Inferior parietal cortex (tissue), 1 donor: ENCODE data around the gene PREP.

Experiments used
- DNase-seq: peaks from one replicate; pipeline ENCODE4 v3.0.0-alpha.2; 2016; ENCODE audit errors: extremely low spot score

PREP gene

DNA sequence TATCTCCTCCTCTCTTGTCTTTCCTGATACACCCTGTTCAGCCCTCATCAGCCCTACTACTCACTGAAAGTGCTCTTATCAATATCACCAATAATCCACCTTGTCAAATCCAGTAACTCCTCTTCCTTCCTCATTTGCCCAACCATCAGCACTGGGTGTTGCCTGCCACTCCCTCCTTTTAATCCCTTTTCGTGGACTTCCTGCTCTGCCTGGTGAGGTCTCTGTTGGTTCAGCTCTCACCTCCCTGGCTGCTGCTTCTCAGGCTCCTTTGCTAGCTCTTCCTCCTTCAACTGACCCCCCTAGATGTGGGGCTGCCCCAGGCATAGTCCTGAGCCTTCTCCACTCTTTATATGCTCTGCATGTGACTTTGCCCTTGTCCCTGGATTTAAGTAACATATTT, 92.5 kb downstream of the PREP start:
- no peak for DNase-seq

- no peak for DNase-seq
Observed at GRCh38 chr6:105308840-105309239, 94.0 kb downstream of the PREP start.

GRCh38 chr6:105305521-105305920, 97.4 kb downstream of the PREP start:
- no peak for DNase-seq

GRCh38 chr6:105304825-105305224, 98.1 kb downstream of the PREP start:
- no peak for DNase-seq

DNA sequence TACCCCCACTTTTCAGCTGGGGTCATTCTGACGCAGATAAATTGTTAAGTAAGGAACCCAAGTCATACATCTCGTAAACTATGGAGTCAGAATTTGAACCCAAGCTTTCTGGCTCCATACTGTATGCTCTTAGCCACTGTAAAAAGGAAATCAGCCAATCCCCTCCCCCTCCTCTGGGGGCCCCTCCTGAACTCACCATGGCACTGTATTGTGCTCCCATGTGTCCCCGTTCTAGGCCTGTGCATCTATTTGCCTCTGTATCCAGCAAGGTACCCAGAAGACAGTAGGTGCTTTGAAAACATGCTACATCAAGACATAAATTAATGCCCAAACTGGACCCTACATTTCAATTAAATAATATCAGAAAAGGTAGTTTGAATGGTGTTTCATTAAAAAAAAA, 98.5 kb downstream of the PREP start:
- no peak for DNase-seq

DNA sequence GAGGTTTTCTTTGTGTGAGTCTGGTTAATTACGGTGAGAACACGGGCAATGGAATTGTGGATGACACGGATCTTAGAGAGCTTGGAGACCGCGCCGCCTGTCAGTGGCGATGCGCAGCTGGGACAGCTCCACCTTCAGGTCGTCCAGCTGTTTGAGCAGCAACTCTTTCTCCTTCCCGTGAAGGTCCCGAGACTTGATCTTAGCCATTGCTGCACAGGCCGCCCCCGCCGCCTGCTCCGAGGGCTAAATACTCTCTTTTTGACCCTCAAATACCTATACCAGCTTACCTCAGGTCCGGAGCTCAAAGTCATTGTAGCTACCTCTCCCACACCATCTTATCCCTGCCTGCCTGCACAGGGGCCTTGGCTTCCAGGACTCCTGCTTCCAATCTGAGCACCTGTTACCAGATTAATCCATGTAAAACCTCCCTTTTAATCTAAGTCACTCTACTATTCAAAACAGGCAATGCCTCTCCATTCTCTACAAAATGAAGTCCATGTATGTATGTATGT, 100.2 kb downstream of the PREP start:
- DNase-seq, result no peak

- DNase-seq, result no peak
Observed at GRCh38 chr6:105301756-105302616, 100.9 kb downstream of the PREP start.

DNA sequence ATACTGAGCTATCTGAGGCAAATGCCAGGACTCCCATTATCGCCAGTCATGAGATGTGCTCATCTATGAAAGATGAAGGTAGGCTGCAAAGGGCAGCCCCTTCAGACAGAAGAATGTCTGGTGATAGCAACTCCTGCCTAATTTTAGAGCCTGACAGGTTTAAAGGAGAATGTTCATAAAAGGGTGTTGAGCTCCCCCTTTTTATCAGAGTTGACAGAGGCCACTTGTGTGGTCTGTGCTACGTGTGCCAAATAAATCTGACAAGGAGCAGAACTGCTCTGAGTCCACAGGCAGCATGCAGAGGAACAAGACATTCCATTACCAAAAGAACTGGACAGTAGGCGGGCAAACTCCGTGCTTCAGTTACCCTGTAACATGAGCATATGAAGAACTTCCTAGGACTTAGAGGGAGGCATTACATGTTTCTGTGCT, 101.8 kb downstream of the PREP start:
- no peak for DNase-seq

DNA sequence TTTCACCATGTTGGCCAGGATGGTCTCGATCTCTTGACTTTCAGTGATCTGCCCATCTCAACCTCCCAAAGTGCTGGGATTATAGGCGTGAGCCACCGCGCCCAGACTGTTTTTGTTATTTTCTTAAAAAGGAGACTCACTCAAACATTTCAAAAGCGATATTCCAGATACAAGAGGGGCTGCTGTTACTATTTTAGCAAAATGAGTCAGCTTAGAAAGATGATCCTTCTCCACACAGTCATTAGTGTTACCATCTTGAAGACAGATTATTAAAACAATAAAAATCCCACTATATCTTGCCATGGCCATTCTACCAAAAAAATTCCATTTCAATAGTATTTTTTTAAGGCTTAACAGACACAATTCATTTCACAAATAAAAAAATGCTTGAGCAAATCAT, 102.8 kb downstream of the PREP start:
- DNase-seq, result no peak

DNA sequence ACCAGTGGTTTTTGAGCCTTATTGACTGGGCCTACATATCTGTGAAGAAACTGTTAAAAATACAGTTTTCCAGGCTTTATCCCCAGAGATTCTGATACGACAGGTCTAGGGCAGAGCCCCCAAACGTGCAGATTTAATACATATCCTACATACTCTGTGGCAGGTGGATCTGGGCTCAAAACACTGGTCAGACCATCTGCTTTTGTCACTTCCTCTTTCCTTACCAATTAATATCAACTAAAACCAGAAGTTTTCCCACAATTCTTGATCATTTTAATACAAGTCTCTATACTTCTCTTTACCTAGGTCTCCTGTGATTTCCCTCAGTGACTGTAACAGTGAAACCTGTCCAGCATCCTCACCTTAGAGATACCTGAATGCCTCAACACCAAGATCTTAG, 108.8 kb downstream of the PREP start:
- no peak for DNase-seq

DNA sequence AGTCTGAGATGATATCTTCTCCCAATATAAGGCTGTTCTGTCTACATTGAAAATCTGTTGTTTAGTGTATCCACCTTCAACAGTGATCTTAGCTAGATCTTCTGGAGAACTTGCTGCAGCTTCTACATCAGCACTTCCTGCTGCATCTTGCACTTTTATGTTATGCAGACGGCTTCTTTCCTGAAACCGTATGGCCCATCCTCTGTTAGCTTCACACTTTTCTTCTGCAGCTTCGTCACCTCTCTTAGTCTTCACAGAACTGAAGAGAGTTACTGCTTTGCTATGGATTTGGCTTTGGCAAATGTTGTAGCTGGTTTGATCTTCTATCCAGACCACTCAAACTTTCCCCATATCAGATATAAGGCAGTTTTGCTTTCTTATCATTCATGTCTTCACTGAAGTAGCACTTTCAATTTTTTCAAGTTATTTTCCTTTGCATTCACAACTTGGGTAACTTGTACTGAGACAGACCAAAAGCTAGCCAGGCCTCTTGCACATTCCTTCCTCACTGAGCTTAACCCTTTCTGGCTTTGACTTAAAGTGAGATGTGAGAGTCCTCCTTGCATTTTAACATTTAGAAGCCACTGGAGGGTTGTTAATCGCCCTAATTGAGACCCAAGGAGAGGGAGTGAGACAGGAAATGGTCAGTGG, 110.1 kb downstream of the PREP start:
- DNase-seq, result no peak

DNA sequence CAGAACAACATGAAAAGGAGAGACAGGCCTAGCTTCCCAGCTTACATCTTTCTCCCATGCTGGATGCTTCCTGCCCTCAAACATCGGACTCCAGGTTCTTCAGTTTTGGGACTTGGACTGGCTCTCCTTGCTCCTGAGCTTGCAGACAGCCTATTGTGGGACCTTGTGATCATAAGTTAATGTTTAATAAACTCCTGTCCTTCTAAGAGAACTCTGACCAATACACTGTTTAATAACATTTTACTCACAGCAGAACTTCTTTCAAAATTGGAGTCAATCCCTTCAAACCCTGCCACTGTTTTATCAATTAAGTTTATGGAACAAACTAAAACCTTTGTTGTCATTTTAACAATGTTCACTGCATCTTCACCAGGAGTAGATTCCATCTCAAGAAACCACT, 111.4 kb downstream of the PREP start:
- DNase-seq, result no peak

DNA sequence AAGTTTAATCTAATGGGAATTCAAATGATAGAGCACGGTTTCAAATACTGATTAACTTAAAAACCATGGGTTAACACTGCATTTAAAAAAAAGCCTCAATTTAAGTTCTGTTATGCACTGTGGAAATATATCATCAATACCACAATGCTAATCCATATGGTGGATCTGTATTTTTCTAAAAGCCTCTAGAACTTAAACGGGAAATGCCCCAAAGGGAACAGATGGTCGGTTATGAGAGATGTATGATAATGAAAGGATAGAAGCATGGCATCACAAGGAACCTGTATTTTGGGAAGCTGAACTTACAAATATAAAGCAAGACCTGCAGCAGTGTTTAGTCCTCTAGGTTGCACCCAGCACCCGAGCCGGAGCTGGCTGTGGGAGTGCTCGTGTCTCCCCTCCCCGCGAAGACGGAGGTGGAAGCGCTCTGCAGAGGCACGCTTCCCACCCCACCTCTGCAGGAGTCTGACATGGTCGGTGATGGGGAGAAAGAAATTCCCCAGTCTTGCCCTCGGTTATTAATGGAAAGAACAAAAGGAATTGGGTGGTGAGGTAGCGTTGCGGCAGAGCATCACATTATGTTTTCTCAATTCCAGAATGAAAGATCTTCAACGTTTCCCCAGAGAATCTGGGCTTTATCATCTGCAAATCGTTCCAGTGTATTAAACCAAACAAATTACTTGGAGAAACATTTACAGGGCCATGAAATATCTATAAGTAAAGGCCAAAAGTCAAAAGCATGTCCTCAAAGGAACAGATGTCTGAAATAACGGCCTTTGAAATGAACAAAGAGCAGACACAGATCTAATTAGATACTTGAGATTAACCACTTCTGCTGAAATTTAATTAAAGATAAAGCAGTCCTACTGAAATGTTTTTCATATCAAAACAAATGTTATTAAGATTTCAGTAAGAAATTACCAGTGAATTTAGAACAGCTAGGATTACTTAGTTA, 120.0 kb downstream of the PREP start:
- no peak for DNase-seq

GRCh38 chr6:105280033-105280432, 122.8 kb downstream of the PREP start:
- no peak for DNase-seq

DNA sequence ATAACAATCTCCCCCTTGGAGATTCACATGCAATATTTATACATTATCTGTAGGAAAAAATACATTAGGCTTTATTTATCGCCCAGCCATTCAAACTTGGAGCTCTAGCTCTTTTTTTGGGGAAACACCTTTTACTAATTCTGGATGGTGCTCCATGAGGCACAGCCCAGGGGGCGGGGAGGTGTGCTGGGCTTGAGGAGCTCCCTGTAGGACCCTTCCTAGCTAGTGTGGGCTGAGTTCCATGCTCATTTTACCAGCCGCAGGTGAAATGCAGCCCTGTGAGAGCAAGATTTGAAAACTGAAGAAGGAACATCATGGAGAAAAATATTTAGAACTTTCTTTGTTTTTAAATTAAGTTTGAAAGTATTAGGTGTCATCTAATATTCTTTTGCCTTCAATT, 123.4 kb downstream of the PREP start:
- DNase-seq, result no peak

DNA sequence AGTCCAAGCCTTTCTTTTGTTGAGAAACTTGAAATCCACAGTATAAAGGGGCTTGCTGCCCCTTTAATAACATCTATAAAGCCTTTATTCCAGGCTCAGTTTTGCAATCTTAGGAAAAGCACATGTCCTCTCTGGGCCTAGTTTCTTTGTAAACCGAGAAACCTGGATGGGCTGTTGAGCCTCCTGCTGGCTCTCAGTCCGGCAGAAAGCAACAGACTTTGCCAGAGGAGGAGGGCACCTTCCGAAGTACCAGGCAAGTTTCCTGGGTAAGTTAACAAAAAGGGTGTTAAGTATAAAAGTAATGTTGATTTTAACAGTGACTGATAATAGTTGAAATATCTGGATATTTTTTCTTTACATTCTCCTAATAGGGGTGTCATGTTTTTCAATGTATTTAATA, 124.1 kb downstream of the PREP start:
- DNase-seq, result no peak

GRCh38 chr6:105278035-105278434, 124.8 kb downstream of the PREP start:
- no peak for DNase-seq

DNA sequence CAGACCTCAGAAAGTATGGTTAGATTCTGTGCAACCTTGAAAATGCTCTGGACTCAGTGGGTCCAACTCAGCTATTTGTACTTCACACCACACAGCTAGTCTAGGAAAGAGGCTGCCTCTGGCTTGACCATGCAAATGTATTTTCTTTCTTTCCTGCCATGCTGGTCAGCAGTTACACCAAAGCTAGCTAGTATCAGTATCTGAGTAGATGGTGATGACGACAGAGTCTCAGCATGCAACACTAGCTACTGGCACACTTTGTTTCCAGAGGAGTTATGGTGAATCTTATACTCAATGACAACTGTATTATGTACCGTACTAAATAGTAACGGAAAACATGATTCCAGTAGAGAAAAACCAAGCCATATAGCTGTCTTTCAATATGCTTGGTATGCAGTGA, 126.5 kb downstream of the PREP start:
- no peak for DNase-seq

- DNase-seq, result no peak
Observed at GRCh38 chr6:105275542-105275941, 127.3 kb downstream of the PREP start.

DNA sequence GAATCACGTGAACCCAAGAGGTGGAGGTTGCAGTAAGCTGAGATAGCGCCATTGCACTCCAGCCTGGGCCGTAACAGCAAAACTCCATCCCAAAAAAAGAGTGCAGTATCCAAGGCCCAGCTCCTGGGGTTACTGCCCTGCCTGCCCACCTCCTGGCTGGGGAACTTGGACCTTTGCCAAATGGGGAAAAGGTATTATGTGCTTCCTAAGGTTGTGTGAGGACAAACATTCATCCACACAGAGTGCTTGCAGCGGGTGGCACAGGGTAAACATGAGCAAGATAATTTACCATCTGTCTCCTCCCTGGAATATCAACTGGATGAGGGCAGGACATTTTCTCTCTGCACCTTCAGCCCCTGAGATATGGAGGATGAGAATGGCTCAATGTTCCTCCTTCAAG, 128.2 kb downstream of the PREP start:
- DNase-seq, result no peak

- no peak for DNase-seq
Observed at GRCh38 chr6:105273589-105273988, 129.3 kb downstream of the PREP start.

DNA sequence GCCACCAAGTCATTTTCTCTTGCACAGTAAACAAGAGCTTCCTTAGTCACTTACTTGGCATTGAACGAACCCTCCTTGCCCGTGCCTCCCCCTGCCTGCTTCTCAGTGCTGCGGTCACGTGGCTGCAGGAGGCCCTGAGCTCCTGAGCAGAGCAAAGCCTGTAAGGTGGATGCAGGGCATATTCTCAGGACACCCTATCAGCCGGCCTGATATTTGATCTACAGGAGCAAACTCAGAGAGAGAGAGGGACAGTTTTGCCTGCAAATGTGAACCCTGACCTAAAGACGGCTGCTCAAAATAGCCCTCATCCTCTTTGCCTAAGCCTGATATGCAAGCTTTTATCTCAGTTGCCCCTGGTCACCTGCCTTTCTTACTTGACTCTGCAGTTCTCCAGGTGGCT, 130.1 kb downstream of the PREP start:
- no peak for DNase-seq
